ENCODE data around the gene ARID5B.

ARID5B gene

DNA sequence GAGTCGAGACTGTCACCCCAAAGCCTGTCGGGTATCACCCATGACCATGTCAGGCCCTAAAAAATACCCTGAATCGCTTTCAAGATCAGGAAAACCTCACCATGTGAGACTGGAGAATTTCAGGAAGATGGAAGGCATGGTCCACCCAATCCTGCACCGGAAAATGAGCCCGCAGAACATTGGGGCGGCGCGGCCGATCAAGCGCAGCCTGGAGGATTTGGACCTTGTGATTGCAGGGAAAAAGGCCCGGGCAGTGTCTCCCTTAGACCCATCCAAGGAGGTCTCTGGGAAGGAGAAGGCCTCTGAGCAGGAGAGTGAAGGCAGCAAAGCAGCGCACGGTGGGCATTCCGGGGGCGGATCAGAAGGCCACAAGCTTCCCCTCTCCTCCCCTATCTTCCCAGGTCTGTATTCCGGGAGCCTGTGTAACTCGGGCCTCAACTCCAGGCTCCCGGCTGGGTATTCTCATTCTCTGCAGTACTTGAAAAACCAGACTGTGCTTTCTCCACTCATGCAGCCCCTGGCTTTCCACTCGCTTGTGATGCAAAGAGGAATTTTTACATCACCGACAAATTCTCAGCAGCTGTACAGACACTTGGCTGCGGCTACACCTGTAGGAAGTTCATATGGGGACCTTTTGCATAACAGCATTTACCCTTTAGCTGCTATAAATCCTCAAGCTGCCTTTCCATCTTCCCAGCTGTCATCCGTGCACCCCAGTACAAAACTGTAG lies 191.0 kb downstream of the ARID5B start:
- no peak for TF ChIP-seq EZH2phosphoT487 (IDR thresholded peaks at IDR 0.05; ENCODE audit: borderline replicate concordance)
- TF ChIP-seq, protein P1, sequence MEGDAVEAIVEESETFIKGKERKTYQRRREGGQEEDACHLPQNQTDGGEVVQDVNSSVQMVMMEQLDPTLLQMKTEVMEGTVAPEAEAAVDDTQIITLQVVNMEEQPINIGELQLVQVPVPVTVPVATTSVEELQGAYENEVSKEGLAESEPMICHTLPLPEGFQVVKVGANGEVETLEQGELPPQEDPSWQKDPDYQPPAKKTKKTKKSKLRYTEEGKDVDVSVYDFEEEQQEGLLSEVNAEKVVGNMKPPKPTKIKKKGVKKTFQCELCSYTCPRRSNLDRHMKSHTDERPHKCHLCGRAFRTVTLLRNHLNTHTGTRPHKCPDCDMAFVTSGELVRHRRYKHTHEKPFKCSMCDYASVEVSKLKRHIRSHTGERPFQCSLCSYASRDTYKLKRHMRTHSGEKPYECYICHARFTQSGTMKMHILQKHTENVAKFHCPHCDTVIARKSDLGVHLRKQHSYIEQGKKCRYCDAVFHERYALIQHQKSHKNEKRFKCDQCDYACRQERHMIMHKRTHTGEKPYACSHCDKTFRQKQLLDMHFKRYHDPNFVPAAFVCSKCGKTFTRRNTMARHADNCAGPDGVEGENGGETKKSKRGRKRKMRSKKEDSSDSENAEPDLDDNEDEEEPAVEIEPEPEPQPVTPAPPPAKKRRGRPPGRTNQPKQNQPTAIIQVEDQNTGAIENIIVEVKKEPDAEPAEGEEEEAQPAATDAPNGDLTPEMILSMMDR (conservative IDR thresholded peaks at IDR 0.05; ENCODE audit: low read length) = no peak
- Histone ChIP-seq H3K9me2 (replicated peaks; ENCODE audit: low read depth, low read length) (no peaks in the 10 kb centered on the region), H3K4me2 (ENCODE audit: low read depth, low read length, poor library complexity, severe bottlenecking) (no peak overlapping the region), H3K36me3 (ENCODE audit: insufficient read depth, low read length) (peaks cover 76% of the 10 kb centered on the region), H2AFZ (ENCODE audit: low read length) (no peak overlapping the region), H3K27me3 (ENCODE audit: insufficient read depth, low read length, poor library complexity, severe bottlenecking) (no peaks in the 10 kb centered on the region), H3F3A (ENCODE audit: low read depth) (no peaks in the 10 kb centered on the region; the same call in 1 of the 2 replicates), H3K4me1 (ENCODE audit: insufficient read depth, low read length, poor library complexity, severe bottlenecking) (no peaks in the 10 kb centered on the region), H3K9me3 (ENCODE audit: insufficient read depth, low read depth, low read length) (no peaks in the 10 kb centered on the region), H3K79me2 (ENCODE audit: insufficient read depth, low read length) (peaks cover 4% of the 10 kb centered on the region), H3K4me3 (ENCODE audit: low read length, poor library complexity, severe bottlenecking) (no peak overlapping the region), H3K9ac (ENCODE audit: low read depth, low read length, poor library complexity, severe bottlenecking) (no peak overlapping the region), H4K20me1 (ENCODE audit: insufficient read depth, low read length, poor library complexity, severe bottlenecking) (no peaks in the 10 kb centered on the region)

DNA sequence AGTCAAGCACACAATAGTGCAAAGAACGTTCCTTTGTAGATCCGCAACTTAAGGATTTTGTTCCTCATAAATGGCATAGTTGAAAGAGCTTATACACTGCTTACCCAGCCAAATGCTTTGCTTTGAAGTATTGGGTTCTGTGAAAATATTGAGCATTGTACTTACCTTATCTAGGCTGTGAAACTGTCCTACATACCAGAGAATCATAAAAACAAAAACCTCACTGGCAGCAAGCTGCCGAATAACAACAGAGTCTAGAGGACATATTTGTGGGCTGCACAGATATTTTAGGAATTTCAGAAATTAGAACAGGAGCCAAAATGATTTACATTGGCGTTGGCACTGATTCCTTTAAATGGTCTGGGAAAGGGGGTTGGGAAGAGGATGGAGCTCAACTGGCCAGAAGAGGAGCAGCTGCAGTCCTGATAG lies 192.4 kb downstream of the ARID5B start:
- peaks cover 4% of the 10 kb centered on the region for H3K4me1 ChIP-seq (ENCODE audit: insufficient read depth, low read length, poor library complexity, severe bottlenecking)
- H3K9me3 ChIP-seq (ENCODE audit: insufficient read depth, low read depth, low read length) = no peaks in the 10 kb centered on the region
- H3K79me2 ChIP-seq (ENCODE audit: insufficient read depth, low read length) = peaks cover 4% of the 10 kb centered on the region
- H3K36me3 ChIP-seq (ENCODE audit: insufficient read depth, low read length) = peaks cover 63% of the 10 kb centered on the region
- TF ChIP-seq, protein P1 (conservative IDR thresholded peaks at IDR 0.05; ENCODE audit: low read length) = no peak
- no peak for TF ChIP-seq EZH2phosphoT487 (IDR thresholded peaks at IDR 0.05; ENCODE audit: borderline replicate concordance)
- H3K9me2 ChIP-seq (replicated peaks; ENCODE audit: low read depth, low read length) = no peaks in the 10 kb centered on the region
- no peak overlapping the region for H2AFZ ChIP-seq (ENCODE audit: low read length)
- no peak overlapping the region for H3K9ac ChIP-seq (ENCODE audit: low read depth, low read length, poor library complexity, severe bottlenecking)
- no peaks in the 10 kb centered on the region for H3K27me3 ChIP-seq (ENCODE audit: insufficient read depth, low read length, poor library complexity, severe bottlenecking)
- no peaks in the 10 kb centered on the region; the same call in 1 of the 2 replicates for H3F3A ChIP-seq (ENCODE audit: low read depth)
- no peak overlapping the region for H3K4me2 ChIP-seq (ENCODE audit: low read depth, low read length, poor library complexity, severe bottlenecking)
- no peaks in the 10 kb centered on the region for H4K20me1 ChIP-seq (ENCODE audit: insufficient read depth, low read length, poor library complexity, severe bottlenecking)
- H3K4me3 ChIP-seq (ENCODE audit: low read length, poor library complexity, severe bottlenecking) = no peak overlapping the region

DNA sequence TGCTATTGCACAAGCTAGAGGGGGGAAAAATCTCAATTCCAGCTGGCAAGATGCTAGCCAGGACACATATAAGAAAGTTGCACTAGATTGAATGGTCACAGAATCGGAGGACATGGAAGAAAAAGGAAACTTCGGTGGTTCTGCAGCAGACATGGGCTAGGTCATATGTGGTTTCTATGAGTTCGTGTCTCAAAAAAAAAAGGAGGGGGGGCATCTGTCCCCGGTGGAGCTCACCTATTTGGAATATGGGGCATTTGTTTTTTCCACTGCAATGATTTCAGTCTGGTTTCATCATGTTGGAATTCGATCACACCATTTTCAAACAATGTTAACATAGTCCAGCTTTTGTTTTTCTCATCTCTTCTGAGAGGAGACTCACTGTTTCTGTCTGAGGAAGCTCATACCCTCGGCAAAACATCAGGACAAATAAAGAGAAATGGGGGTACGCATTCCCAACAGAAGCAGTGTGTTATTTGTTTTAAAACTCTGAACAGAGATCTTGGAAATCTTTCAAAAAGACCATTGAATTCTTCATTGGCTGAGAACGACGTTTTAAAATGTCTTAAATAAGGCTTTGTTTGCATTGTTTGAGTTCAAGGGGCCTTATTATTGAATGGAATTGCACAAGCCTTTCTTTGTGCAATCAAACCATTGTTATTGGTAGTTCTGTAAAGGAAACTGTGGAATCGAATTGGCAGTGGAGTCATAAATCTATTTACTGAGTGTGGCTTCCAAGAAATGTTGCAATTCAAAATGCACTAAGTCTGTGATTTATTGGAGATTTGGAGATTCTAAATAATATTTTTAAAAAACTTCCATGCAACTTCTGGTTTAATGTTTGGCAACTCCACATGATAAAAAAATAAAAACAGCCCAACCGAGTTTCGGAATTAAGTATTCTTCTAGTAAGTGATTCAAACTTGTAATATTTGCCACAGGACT lies 194.0 kb downstream of the ARID5B start:
- H3K4me3 ChIP-seq (ENCODE audit: low read length, poor library complexity, severe bottlenecking) = no peak overlapping the region
- no peak overlapping the region for H3K4me2 ChIP-seq (ENCODE audit: low read depth, low read length, poor library complexity, severe bottlenecking)
- no peaks in the 10 kb centered on the region for H4K20me1 ChIP-seq (ENCODE audit: insufficient read depth, low read length, poor library complexity, severe bottlenecking)
- H3F3A ChIP-seq (ENCODE audit: low read depth) = no peaks in the 10 kb centered on the region; the same call in 1 of the 2 replicates
- no peaks in the 10 kb centered on the region for H3K9me2 ChIP-seq (replicated peaks; ENCODE audit: low read depth, low read length)
- H3K27me3 ChIP-seq (ENCODE audit: insufficient read depth, low read length, poor library complexity, severe bottlenecking) = no peaks in the 10 kb centered on the region
- H3K9ac ChIP-seq (ENCODE audit: low read depth, low read length, poor library complexity, severe bottlenecking) = no peak overlapping the region
- TF ChIP-seq, protein P1 (conservative IDR thresholded peaks at IDR 0.05; ENCODE audit: low read length) = no peak
- TF ChIP-seq EZH2phosphoT487 (IDR thresholded peaks at IDR 0.05; ENCODE audit: borderline replicate concordance) = no peak
- no peak overlapping the region for H2AFZ ChIP-seq (ENCODE audit: low read length)
- H3K36me3 ChIP-seq (ENCODE audit: insufficient read depth, low read length) = peaks cover 47% of the 10 kb centered on the region
- peaks cover 4% of the 10 kb centered on the region for H3K4me1 ChIP-seq (ENCODE audit: insufficient read depth, low read length, poor library complexity, severe bottlenecking)
- peaks cover 4% of the 10 kb centered on the region for H3K79me2 ChIP-seq (ENCODE audit: insufficient read depth, low read length)
- no peaks in the 10 kb centered on the region for H3K9me3 ChIP-seq (ENCODE audit: insufficient read depth, low read depth, low read length)
